Lower lobe of right lung (tissue), 2 donors: ENCODE results near the gene COLEC11. TPM values are rescaled to one million over a fixed set of nuclear protein-coding genes. Genes with fewer than 3 reads are reported as not detected.

Source experiments
- ATAC-seq, 2 donors: fragments of 200-7000 bp; cut with Tn5 transposase; one replicate each; pipeline ENCODE4 v1.9.1; 2020 to 2022; ENCODE audit warnings: mild to moderate bottlenecking in 2 of 2, moderate library complexity in 2 of 2
- DNase-seq: peaks from one replicate; pipeline ENCODE4 v3.0.0-alpha.2; 2020
- H3K27ac ChIP-seq: fragments of 200-600 bp; one replicate; pipeline ENCODE4 v1.8.0; 2022
- H3K27me3 ChIP-seq: fragments of 200-600 bp; one replicate; pipeline ENCODE4 v1.8.0; 2022; ENCODE audit warnings: low read depth
- H3K36me3 ChIP-seq: fragments of 200-600 bp; one replicate; pipeline ENCODE4 v1.8.0; 2022; ENCODE audit warnings: mild to moderate bottlenecking
- H3K4me1 ChIP-seq: fragments of 200-600 bp; one replicate; pipeline ENCODE4 v1.8.0; 2022
- H3K4me3 ChIP-seq: fragments of 200-600 bp; one replicate; pipeline ENCODE4 v1.8.0; 2022; ENCODE audit warnings: mild to moderate bottlenecking
- H3K9me3 ChIP-seq: fragments of 200-600 bp; one replicate; pipeline ENCODE4 v1.8.0; 2022
- intact Hi-C: fragments of 100-400 bp; cut with DNase I; formaldehyde crosslinking; loops from one replicate; pipeline ENCODE4 v1.11.0; 2022
- total RNA-seq: library from RNA; stranded (reverse); fragmentation: NEBNext Ultra II Directional; extraction: Animal tissue kit (Norgen Biotek cat#: 25700); gene quantifications from one replicate; pipeline ENCODE4 v1.2.1, GENCODE V29; 2021
- TF ChIP-seq, protein P1 (sequence below): fragments of 200-600 bp; IDR thresholded peaks from one replicate; pipeline ENCODE4 v1.8.0; 2022; ENCODE audit warnings: antibody characterized with exemption, mild to moderate bottlenecking
- donor health status: DM: no; HTN: yes; CAD: no; lungs with severe emphysema.

The COLEC11 gene
- total RNA-seq, 1 donor from 2014 or later: 0.30 TPM

DNA sequence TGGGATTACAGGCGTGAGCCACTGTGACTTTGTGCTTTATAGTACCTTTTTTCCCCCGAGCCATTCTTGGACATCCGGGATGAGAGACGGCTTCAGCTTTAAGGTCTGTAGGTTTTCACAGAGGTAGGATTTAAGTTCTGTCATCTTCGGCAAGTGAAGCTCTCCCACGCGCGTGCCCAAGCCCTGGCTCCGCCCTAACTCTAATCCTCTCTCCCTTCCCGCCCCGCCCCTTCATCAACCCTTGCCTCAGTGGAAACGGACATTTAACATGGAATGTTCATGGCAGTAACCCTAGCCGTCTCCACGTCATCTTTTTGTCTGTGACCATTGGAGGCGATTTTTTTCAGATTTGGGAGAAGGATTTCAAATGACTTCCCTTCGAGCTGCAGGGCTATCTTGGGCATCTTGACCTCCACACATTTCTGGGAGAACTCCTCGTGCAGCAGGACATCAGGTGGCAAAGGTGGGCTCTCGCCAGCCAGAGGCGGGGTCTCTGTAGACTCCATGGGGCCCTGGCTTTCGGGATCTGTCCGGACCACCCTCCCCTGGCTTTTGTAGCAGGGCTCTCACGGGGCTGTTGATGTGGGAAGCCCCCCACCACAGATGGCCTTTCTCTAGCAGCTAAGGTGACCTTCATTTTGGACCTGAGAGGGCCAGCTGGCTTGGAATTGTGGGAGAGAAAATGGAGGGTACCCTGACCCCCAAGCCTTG lies 6.8 kb downstream of the COLEC11 start:
- no peak overlapping the region for H3K27ac ChIP-seq
- intact Hi-C loops: no loop called here
- H3K36me3 ChIP-seq: no peaks in the 10 kb centered on the region
- no peaks in the 10 kb centered on the region for H3K27me3 ChIP-seq
- DNase-seq (no peak), ATAC-seq (no peak)
- TF ChIP-seq, protein P1, sequence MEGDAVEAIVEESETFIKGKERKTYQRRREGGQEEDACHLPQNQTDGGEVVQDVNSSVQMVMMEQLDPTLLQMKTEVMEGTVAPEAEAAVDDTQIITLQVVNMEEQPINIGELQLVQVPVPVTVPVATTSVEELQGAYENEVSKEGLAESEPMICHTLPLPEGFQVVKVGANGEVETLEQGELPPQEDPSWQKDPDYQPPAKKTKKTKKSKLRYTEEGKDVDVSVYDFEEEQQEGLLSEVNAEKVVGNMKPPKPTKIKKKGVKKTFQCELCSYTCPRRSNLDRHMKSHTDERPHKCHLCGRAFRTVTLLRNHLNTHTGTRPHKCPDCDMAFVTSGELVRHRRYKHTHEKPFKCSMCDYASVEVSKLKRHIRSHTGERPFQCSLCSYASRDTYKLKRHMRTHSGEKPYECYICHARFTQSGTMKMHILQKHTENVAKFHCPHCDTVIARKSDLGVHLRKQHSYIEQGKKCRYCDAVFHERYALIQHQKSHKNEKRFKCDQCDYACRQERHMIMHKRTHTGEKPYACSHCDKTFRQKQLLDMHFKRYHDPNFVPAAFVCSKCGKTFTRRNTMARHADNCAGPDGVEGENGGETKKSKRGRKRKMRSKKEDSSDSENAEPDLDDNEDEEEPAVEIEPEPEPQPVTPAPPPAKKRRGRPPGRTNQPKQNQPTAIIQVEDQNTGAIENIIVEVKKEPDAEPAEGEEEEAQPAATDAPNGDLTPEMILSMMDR: no peak
- no peaks in the 10 kb centered on the region for H3K9me3 ChIP-seq
- peaks cover under 1% of the 10 kb centered on the region for H3K4me1 ChIP-seq
- no peak overlapping the region for H3K4me3 ChIP-seq

- Histone ChIP-seq H3K36me3 (no peaks in the 10 kb centered on the region), H3K4me1 (no peaks in the 10 kb centered on the region), H3K4me3 (no peak overlapping the region), H3K27ac (no peak overlapping the region), H3K9me3 (no peaks in the 10 kb centered on the region), H3K27me3 (no peaks in the 10 kb centered on the region)
- DNase-seq (no peak), ATAC-seq (peak in 1 of 2 donors; percentile 20)
- TF ChIP-seq, protein P1: no peak
- intact Hi-C loops: no loop called here
Observed at GRCh38 chr2:3602553-3603339, 7.8 kb downstream of the COLEC11 start.

- DNase-seq (no peak), ATAC-seq (peak in 1 of 2 donors; percentile 6)
- Histone ChIP-seq H3K27ac (no peak overlapping the region), H3K27me3 (no peaks in the 10 kb centered on the region), H3K4me1 (no peaks in the 10 kb centered on the region), H3K4me3 (no peak overlapping the region), H3K9me3 (no peaks in the 10 kb centered on the region), H3K36me3 (no peaks in the 10 kb centered on the region)
- intact Hi-C loops: no loop called here
- TF ChIP-seq, protein P1: no peak
Observed at GRCh38 chr2:3603536-3604206, 8.8 kb downstream of the COLEC11 start.

GRCh38 chr2:3604207-3604877 lies 9.4 kb downstream of the COLEC11 start:
- ATAC-seq (no peak), DNase-seq (no peak)
- Histone ChIP-seq H3K4me1 (no peaks in the 10 kb centered on the region), H3K27ac (no peak overlapping the region), H3K27me3 (no peaks in the 10 kb centered on the region), H3K36me3 (no peaks in the 10 kb centered on the region), H3K9me3 (no peaks in the 10 kb centered on the region), H3K4me3 (no peak overlapping the region)
- intact Hi-C loops: no loop called here
- TF ChIP-seq, protein P1: no peak
